Measurements from ENCODE around the gene LYL1.

LYL1 gene

GRCh38 chr19:13051557-13052165 is 51.0 kb downstream of the LYL1 start:
- in situ Hi-C loops (cut with MboI; ENCODE audit: low pct_unique_long_range_greater_than_20kb, low sequenced_read_pairs, unreplicated experiment) = no loop called here
- no peak for TF ChIP-seq CTCF (IDR thresholded peaks at IDR 0.05; ENCODE audit: extremely low read depth, insufficient read depth, missing control alignments)
- no peak for DNase-seq (ENCODE audit: low spot score)

- in situ Hi-C loops (cut with MboI; ENCODE audit: low pct_unique_long_range_greater_than_20kb, low sequenced_read_pairs, unreplicated experiment) = no loop called here
- TF ChIP-seq CTCF (IDR thresholded peaks at IDR 0.05; ENCODE audit: extremely low read depth, insufficient read depth, missing control alignments) = no peak
- no peak for DNase-seq (ENCODE audit: low spot score)
Observed at GRCh38 chr19:13050274-13050673, 52.4 kb downstream of the LYL1 start.

All from GM13977 (cell line).